GM12875 (cell line): Measurements from ENCODE around the gene MAPK12.

Experiments
- H3K4me3 ChIP-seq: one replicate; pipeline ENCODE4 v1.5.1; 2011; ENCODE audit warnings: low read depth, low read length, control low read depth
- CTCF ChIP-seq: IDR thresholded peaks from 2 replicates; pipeline ENCODE4 v1.5.1; 2011; ENCODE audit warnings: low read depth, mild to moderate bottlenecking, control low read depth, inconsistent platforms, low read length, moderate library complexity, borderline replicate concordance; ENCODE audit not compliant: insufficient read depth

MAPK12 gene

GRCh38 chr22:50244420-50245213 is 16.9 kb downstream of the MAPK12 start, which contains the start of gene TUBGCP6:
Gene TUBGCP6 (minus strand): TSS chr22:50245023. CDS start chr22:50244459, 564 bp downstream.
- TF ChIP-seq CTCF, result peak; percentile 35; the same call in 1 of the 2 replicates
- peak within 1 kb of the TSS; percentile 87 for H3K4me3 ChIP-seq

GRCh38 chr22:50243685-50244419 is 17.6 kb downstream of the MAPK12 start:
- TF ChIP-seq CTCF, result no peak
- peak overlapping the region; percentile 87 for H3K4me3 ChIP-seq

- no peak for TF ChIP-seq CTCF
- H3K4me3 ChIP-seq, result no peak overlapping the region
Measured at GRCh38 chr22:50242406-50242949, 19.0 kb downstream of the MAPK12 start.

GRCh38 chr22:50238755-50239154 is 22.7 kb downstream of the MAPK12 start:
- no peak for TF ChIP-seq CTCF
- no peak overlapping the region for H3K4me3 ChIP-seq

GRCh38 chr22:50236731-50237409 is 24.6 kb downstream of the MAPK12 start:
- TF ChIP-seq CTCF, result peak; percentile 67; the same call in 1 of the 2 replicates
- no peak overlapping the region for H3K4me3 ChIP-seq

- H3K4me3 ChIP-seq, result no peak overlapping the region
- TF ChIP-seq CTCF, result no peak
Measured at GRCh38 chr22:50233223-50233622, 28.3 kb downstream of the MAPK12 start.
